K562 (cell line): ENCODE measurements around the gene ABCA4. TPM values are rescaled to one million over a fixed set of nuclear protein-coding genes. Genes with fewer than 3 reads are reported as not detected.

Experiments
- CAMTA2 ChIP-seq: fragments of 250-450 bp; sonication (Bioruptor Pico); conservative IDR thresholded peaks from 2 replicates; pipeline ENCODE4 v1.5.1; 2022
- CREBBP ChIP-seq: IDR thresholded peaks from one replicate; pipeline ENCODE4 v1.6.1; 2012; ENCODE audit warnings: low read depth, mild to moderate bottlenecking, control low read depth, inconsistent platforms, low read length
- MEF2D ChIP-seq: conservative IDR thresholded peaks from 2 replicates; pipeline ENCODE4 v1.6.1; 2016; ENCODE audit warnings: low read depth, missing genetic modification characterization, missing compliant biosample characterization
- POLR2AphosphoS2 ChIP-seq: IDR thresholded peaks from 2 replicates; pipeline ENCODE4 v1.6.1; 2012; ENCODE audit warnings: low read length, improper control_type of control experiment
- PPARD ChIP-seq: fragments of 250-450 bp; sonication (Bioruptor Pico); IDR thresholded peaks from 2 replicates; pipeline ENCODE4 v1.8.0; 2022; ENCODE audit warnings: inconsistent platforms, mild to moderate bottlenecking, moderate library complexity
- PTTG1 ChIP-seq: fragments of 450-650 bp; IDR thresholded peaks from 2 replicates; pipeline ENCODE4 v1.6.1; 2016; ENCODE audit warnings: low read depth, mild to moderate bottlenecking, missing genetic modification characterization, missing compliant biosample characterization
- SRSF7 ChIP-seq: fragments of 200-400 bp; formaldehyde crosslinking; optimal IDR thresholded peaks from 2 replicates; pipeline ENCODE3; 2017; ENCODE audit warnings: mild to moderate bottlenecking, low read depth, low read length
- ZBTB17 ChIP-seq: fragments of 450-650 bp; formaldehyde crosslinking; IDR thresholded peaks from 2 replicates; pipeline ENCODE4 v1.4.0; 2020; ENCODE audit warnings: mild to moderate bottlenecking
- polyA plus RNA-seq, 8 experiments: library from polyadenylated mRNA; depleted of rRNA in 4 of 8; stranded (reverse) in 5 of 8; unstranded in 3 of 8; fragments of >200 nt; fragmentation: Nextera tagmentation in 2 of 8; fragmentation: Illumina TruSeq in 1 of 8; extraction: Ambion mirVana in 2 of 8; extraction: Trizol in 1 of 8; gene quantifications; 2 replicates each; pipeline versions ENCODE4 v1.2.1 to v1.2.3, GENCODE V29; 2011 to 2014; ENCODE audit warnings: inconsistent platforms in 1 of 8, missing spikeins in 1 of 8
- total RNA-seq, 7 experiments: library from RNA; depleted of rRNA in 6 of 7; stranded (reverse); fragments of >200 nt in 6 of 7; fragmentation: Illumina TruSeq in 2 of 7; extraction: Trizol in 2 of 7; gene quantifications; 2 replicates each; pipeline versions ENCODE4 v1.2.1 to v1.2.3, GENCODE V29; 2011 to 2021; ENCODE audit warnings: low replicate concordance in 1 of 7
- TF ChIP-seq, protein P1 (sequence below): fragments of 250-450 bp; sonication (Bioruptor Pico); IDR thresholded peaks from 2 replicates; pipeline ENCODE4 v1.4.0; 2020; ENCODE audit warnings: mild to moderate bottlenecking, moderate library complexity

ABCA4 gene
- total and polyA plus RNA-seq, 9 of the 15 experiments (the other 6 are each of a cell fraction or from before 2014, with no cell fraction given) = 0.01 to 0.04 TPM; not detected in 7

DNA sequence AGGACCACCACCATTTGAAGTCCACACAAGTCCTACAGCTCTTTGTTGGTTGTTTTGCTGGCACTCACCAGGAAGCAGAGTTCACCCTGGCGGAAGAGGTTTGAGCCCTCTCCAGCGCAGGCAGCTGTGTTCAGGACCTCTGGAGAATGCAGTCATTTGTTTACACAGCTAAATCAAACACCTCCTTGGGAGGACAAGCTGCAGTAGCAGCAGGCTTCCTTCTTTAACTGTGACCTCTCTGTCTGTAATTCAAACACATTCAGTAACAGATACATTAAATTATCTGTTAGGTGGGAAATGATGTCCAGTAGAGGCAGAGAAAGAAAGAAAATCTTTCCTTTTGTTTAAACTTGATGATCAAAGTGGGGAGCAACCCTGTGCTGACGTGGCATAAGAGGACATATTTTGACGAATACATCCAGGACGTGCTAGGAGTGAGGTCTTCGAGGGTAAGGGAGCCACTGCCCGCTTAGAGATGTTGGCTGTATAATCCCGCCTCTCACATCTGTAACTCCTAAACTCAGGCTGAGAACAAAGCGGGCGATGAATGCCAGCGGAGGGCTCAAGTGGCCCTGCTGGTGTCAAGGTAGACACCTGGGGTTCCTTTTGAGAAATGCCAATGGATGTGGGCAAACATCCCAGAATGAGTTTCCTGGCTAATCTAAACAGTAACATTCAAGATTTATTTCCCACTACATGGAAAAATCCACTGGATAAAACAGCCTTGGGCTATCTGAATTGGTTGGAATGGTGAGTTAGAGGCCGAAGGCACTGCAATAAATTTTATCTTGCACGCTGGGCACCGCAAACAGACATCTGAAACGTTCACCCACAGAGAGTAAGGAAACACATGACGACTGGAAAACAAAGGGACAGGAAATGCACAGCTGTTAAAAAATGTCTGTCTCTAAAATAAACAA, 51.7 kb downstream of the ABCA4 start (continued):
- TF ChIP-seq POLR2AphosphoS2 (no peak), ZBTB17 (CRISPR knock-in tag) (no peak), SRSF7 (no peak), CREBBP (no peak), PPARD (no peak), CAMTA2 (CRISPR knock-in tag) (no peak), PTTG1 (no peak), MEF2D (tag) (no peak)
- TF ChIP-seq, protein P1, sequence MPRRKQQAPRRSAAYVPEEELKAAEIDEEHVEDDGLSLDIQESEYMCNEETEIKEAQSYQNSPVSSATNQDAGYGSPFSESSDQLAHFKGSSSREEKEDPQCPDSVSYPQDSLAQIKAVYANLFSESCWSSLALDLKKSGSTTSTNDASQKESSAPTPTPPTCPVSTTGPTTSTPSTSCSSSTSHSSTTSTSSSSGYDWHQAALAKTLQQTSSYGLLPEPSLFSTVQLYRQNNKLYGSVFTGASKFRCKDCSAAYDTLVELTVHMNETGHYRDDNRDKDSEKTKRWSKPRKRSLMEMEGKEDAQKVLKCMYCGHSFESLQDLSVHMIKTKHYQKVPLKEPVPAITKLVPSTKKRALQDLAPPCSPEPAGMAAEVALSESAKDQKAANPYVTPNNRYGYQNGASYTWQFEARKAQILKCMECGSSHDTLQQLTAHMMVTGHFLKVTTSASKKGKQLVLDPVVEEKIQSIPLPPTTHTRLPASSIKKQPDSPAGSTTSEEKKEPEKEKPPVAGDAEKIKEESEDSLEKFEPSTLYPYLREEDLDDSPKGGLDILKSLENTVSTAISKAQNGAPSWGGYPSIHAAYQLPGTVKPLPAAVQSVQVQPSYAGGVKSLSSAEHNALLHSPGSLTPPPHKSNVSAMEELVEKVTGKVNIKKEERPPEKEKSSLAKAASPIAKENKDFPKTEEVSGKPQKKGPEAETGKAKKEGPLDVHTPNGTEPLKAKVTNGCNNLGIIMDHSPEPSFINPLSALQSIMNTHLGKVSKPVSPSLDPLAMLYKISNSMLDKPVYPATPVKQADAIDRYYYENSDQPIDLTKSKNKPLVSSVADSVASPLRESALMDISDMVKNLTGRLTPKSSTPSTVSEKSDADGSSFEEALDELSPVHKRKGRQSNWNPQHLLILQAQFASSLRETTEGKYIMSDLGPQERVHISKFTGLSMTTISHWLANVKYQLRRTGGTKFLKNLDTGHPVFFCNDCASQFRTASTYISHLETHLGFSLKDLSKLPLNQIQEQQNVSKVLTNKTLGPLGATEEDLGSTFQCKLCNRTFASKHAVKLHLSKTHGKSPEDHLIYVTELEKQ (CRISPR knock-in tag) = no peak
- TF ChIP-seq, all 486 proteins: peak for 0
